HG02610 (cell line): ENCODE measurements around the gene FADS2.
A peak's percentile ranks its signal among the peaks of the same experiment; 100 is the strongest.

Source experiments
- ATAC-seq: cut with Tn5 transposase; IDR thresholded peaks from one replicate; pipeline ENCODE4 v1.9.1; 2021; ENCODE audit warnings: mild to moderate bottlenecking, moderate library complexity; ENCODE audit not compliant: unreplicated experiment

Gene FADS2

GRCh38 chr11:61817471-61818202 is 10.5 kb upstream of the FADS2 start:
- no peak for ATAC-seq

GRCh38 chr11:61820174-61820573 is 7.9 kb upstream of the FADS2 start:
- ATAC-seq, result no peak

GRCh38 chr11:61826930-61827570 is 1.1 kb upstream of the FADS2 start:
- peak; percentile 1 for ATAC-seq

- no peak for ATAC-seq
Observed at GRCh38 chr11:61828379-61828628, 204 bp downstream of the FADS2 start.

- ATAC-seq, result no peak
Observed at GRCh38 chr11:61828629-61829407, 718 bp downstream of the FADS2 start.

GRCh38 chr11:61829806-61830205 is 1.7 kb downstream of the FADS2 start:
- ATAC-seq, result no peak

- no peak for ATAC-seq
Observed at GRCh38 chr11:61830237-61831105, 2.4 kb downstream of the FADS2 start.

- ATAC-seq, result no peak
Observed at GRCh38 chr11:61832207-61832606, 4.1 kb downstream of the FADS2 start.

- ATAC-seq, result no peak
Observed at GRCh38 chr11:61832754-61833153, 4.7 kb downstream of the FADS2 start.

- no peak for ATAC-seq
Observed at GRCh38 chr11:61833471-61833870, 5.4 kb downstream of the FADS2 start.

GRCh38 chr11:61833926-61834277 is 5.8 kb downstream of the FADS2 start:
- ATAC-seq, result no peak

- peak; percentile 88 for ATAC-seq
Observed at GRCh38 chr11:61834278-61835048, 6.4 kb downstream of the FADS2 start.

- no peak for ATAC-seq
Observed at GRCh38 chr11:61836193-61836592, 8.1 kb downstream of the FADS2 start.

- no peak for ATAC-seq
Observed at GRCh38 chr11:61837411-61838005, 9.4 kb downstream of the FADS2 start.

GRCh38 chr11:61838501-61838900 is 10.4 kb downstream of the FADS2 start:
- ATAC-seq, result no peak

GRCh38 chr11:61838921-61839320 is 10.8 kb downstream of the FADS2 start:
- no peak for ATAC-seq

- no peak for ATAC-seq
Observed at GRCh38 chr11:61839742-61840141, 11.6 kb downstream of the FADS2 start.

GRCh38 chr11:61840371-61840770 is 12.3 kb downstream of the FADS2 start:
- ATAC-seq, result no peak

GRCh38 chr11:61841636-61842527 is 13.8 kb downstream of the FADS2 start:
- no peak for ATAC-seq
